ENCODE data around the gene CACNA1C.

Gene CACNA1C

DNA sequence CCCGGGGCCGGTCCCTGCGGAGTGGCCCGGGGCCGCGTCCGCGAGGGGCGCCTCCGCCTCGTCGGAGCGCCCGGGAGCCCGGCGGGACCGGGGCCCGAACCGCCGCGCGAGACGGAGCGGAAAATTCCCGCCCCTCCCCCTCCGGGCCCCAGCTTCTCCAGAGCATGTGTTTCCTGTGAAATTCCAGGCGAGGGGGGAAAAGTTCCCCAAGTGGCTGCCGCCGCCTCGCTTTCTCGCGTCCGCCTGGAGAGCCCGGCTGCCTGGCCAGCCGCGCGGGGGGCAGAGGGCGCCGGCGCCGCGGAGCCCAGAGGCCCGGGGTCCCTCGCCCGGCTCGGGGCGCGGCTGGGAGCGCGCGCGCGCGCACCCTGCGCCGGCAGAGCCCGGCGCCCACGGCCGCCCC is 904 bp downstream of the CACNA1C start:
- DNase-seq (ENCODE audit: low spot score): no peak

GRCh38 chr12:2054091-2055018 is 1.6 kb downstream of the CACNA1C start:
- no peak for DNase-seq (ENCODE audit: low spot score)
- TF ChIP-seq, protein P1, sequence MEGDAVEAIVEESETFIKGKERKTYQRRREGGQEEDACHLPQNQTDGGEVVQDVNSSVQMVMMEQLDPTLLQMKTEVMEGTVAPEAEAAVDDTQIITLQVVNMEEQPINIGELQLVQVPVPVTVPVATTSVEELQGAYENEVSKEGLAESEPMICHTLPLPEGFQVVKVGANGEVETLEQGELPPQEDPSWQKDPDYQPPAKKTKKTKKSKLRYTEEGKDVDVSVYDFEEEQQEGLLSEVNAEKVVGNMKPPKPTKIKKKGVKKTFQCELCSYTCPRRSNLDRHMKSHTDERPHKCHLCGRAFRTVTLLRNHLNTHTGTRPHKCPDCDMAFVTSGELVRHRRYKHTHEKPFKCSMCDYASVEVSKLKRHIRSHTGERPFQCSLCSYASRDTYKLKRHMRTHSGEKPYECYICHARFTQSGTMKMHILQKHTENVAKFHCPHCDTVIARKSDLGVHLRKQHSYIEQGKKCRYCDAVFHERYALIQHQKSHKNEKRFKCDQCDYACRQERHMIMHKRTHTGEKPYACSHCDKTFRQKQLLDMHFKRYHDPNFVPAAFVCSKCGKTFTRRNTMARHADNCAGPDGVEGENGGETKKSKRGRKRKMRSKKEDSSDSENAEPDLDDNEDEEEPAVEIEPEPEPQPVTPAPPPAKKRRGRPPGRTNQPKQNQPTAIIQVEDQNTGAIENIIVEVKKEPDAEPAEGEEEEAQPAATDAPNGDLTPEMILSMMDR (IDR thresholded peaks at IDR 0.05; ENCODE audit: extremely low read depth, missing control alignments): no peak

More for the DNA sequence above, 904 bp downstream of the CACNA1C start:
- TF ChIP-seq, protein P1 (IDR thresholded peaks at IDR 0.05; ENCODE audit: extremely low read depth, missing control alignments): no peak

DNA sequence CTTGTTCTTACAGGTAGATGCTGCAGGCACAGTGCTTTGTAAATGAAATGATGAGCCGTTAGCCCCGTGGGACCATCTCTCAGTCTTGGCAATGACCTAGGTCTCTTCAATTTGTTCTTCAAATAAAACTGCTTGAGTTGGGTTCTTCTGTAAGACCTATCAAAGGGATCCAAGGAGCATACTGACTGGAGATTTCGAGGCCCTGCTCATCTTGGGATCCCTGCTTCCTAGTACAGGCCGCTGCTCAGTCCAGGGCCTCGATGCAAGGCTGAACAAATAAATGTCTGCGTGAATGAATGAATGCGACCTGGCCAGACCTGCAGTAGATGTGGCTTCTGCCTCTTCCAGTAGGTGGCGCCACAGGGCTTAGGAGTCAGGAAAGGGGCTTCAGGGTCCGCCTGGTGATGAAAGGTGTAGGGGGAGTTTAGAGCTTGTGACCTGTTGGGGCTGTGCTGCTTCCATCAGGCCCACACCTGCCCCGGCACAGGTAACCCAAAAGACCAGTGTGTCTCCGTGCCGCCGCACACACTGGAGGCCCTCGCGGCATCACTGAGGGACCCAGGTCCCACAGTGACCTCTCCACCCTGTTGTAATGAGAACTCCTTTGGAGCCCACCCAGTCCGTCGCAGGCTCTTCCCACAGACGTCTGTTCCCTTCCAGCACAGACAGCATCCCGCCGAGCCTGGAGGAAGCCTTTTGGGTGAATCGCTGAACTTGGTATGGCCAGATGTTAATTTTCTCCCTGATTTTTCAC is 4.4 kb downstream of the CACNA1C start:
- peak; percentile 55 for DNase-seq (ENCODE audit: low spot score)
- TF ChIP-seq, protein P1 (IDR thresholded peaks at IDR 0.05; ENCODE audit: extremely low read depth, missing control alignments): peak; percentile 44

- TF ChIP-seq, protein P1 (IDR thresholded peaks at IDR 0.05; ENCODE audit: extremely low read depth, missing control alignments): no peak
- no peak for DNase-seq (ENCODE audit: low spot score)
These were observed 5.1 kb downstream of the CACNA1C start for GRCh38 chr12:2057795-2058408.

GRCh38 chr12:2058837-2059236 is 6.0 kb downstream of the CACNA1C start:
- DNase-seq (ENCODE audit: low spot score): no peak

DNA sequence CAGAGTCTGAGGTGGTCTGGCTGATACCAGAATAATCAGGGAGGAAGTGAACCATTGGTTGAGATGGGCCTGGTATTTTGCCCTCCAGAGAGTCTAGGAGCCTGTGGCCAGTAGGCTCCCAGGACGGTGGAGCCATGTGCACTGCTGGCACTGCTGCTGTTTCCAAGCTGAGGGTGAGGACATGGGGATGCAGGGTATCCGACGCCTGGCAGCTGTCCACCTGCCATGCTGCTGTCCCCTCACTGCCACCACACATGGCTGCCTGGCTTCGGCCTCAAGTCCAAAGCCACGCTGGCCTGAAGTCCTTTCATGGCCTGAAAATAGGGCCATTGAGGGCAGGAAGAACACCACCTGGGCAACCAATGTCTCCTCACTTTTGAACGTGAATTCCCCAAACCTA is 8.6 kb downstream of the CACNA1C start:
- TF ChIP-seq, protein P1 (IDR thresholded peaks at IDR 0.05; ENCODE audit: extremely low read depth, missing control alignments): no peak
- no peak for DNase-seq (ENCODE audit: low spot score)

More at GRCh38 chr12:2058837-2059236, 6.0 kb downstream of the CACNA1C start:
- TF ChIP-seq, protein P1 (IDR thresholded peaks at IDR 0.05; ENCODE audit: extremely low read depth, missing control alignments): no peak

All from GM20000 (cell line).